Mucosa of rectum (tissue), 2 donors: Measurements from ENCODE around the gene C1QL2.

Experiments used
- H3K27ac ChIP-seq, 2 donors: one replicate each; pipeline ENCODE4 v1.7.0; 2013; ENCODE audit warnings: inconsistent platforms in 2 of 2, low read depth in 2 of 2, low read length in 2 of 2
- H3K27me3 ChIP-seq, 2 donors: one replicate each; pipeline ENCODE4 v1.7.0; 2013; ENCODE audit warnings: low read length in 2 of 2; ENCODE audit not compliant: control insufficient read depth in 2 of 2, insufficient read depth in 2 of 2
- H3K36me3 ChIP-seq, 2 donors: one replicate each; pipeline ENCODE4 v1.7.0; 2013; ENCODE audit warnings: low read length in 2 of 2; ENCODE audit not compliant: control insufficient read depth in 2 of 2, insufficient read depth in 2 of 2
- H3K4me1 ChIP-seq, 2 donors: one replicate each; pipeline ENCODE4 v1.7.0; 2013; ENCODE audit warnings: low read length in 2 of 2, mild to moderate bottlenecking in 1 of 2; ENCODE audit not compliant: control insufficient read depth in 2 of 2, insufficient read depth in 2 of 2
- H3K4me3 ChIP-seq, 2 donors: one replicate each; pipeline ENCODE4 v1.7.0; 2013; ENCODE audit warnings: low read length in 2 of 2
- H3K9ac ChIP-seq, 2 donors: one replicate each; pipeline ENCODE4 v1.7.0; 2013; ENCODE audit warnings: low read length in 2 of 2, low read depth in 1 of 2, mild to moderate bottlenecking in 1 of 2
- H3K9me3 ChIP-seq, 2 donors: one replicate each; pipeline ENCODE4 v1.7.0; 2013; ENCODE audit warnings: low read length in 2 of 2; ENCODE audit not compliant: control insufficient read depth in 2 of 2
- donor health status: healthy.
- donor health status: Normal muscosa, but diverticular disease.

Gene C1QL2

DNA sequence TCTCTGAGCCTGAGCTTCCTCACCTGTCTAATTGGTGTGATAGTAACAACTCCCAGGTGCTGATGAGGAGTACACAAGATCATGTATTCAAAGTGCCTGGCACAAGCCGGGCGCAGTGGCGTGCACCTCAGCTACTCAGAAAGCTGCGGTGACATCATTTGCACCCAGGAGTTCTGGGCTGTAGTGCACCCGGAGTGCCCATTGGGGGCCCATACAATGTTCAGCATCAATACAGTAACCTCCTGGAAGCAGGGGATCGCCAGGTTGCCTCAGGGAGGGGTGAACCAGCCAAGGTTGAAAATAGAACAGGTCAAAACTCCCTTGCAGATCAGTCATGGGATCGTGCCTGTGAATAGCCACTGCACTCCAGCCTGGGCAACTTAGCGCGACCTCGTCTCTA lies 11.2 kb upstream of the C1QL2 start:
- no peaks in the 10 kb centered on the region for H3K4me1 ChIP-seq
- H3K27ac ChIP-seq = no peak overlapping the region
- no peaks in the 10 kb centered on the region for H3K27me3 ChIP-seq
- no peaks in the 10 kb centered on the region for H3K36me3 ChIP-seq
- no peak overlapping the region for H3K9ac ChIP-seq
- H3K4me3 ChIP-seq = no peak overlapping the region
- H3K9me3 ChIP-seq = no peaks in the 10 kb centered on the region

DNA sequence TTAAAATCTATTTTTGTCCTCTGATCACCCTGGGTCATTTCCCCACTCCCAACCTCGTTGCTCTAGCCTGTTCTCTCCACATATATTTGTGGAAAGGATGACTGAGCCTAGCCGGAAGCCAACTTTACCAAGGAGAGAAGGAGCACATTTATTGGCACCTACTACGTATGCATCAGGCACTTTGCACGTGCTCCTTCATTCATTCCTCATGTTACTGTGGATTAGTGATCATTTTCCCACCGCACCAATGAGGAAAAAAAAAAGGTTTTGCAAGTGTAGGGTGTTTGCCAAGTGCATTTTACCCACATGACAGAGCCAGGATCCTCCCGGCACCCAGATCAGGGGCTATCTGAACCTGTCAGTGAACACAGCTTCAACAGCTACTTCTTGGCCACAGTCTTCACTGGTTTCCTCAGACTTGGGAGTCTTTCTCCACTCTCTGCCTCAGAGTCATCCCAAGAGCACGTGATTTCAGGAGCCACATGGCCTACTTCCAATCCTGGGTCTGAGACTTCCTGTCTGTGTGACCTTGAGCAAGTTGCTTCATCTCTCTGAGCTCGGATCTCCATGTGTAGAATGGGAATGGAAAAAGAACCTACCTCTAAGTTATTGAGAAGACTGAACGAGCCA lies 1.9 kb upstream of the C1QL2 start:
- no peak overlapping the region for H3K9ac ChIP-seq
- H3K36me3 ChIP-seq = no peaks in the 10 kb centered on the region
- H3K4me3 ChIP-seq = no peak overlapping the region
- no peak overlapping the region for H3K27ac ChIP-seq
- H3K27me3 ChIP-seq = peaks cover 19 to 21% of the 10 kb centered on the region in 2 donors
- H3K9me3 ChIP-seq = no peaks in the 10 kb centered on the region
- H3K4me1 ChIP-seq = no peaks in the 10 kb centered on the region

DNA sequence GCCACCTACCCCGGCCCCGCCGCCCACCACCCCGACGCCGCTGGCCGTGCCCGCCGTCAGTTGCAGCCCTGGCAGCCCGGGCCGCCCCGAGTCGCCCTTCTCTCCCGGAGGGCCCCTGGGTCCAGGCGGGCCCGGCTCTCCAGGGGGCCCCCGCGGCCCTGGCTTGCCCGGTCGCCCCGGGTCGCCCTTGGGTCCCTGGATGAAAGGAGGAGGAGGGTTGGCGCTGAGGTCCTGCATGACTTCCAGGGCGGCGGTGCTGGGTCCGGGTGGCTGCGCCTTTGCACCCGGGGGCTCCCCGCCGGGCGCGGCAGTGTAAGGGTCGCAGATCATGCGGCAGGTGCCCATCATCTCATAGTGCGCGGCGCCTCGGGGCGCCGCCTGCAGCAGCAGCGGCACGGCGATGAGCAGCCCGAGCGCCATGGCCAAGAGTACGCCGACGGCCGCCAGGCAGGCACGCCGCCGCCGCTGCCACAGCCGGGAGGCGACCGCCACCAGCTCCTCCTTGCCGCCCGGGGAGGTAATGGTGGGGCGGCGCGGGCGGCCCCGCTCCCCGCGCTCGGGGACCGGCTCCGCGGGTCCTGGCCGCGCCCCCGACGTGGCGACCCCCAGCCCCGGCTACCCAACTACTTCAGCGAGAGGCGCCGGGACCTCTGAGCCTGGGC lies 570 bp downstream of the C1QL2 start:
- no peak overlapping the region for H3K27ac ChIP-seq
- H3K9ac ChIP-seq = no peak overlapping the region
- H3K4me1 ChIP-seq = no peaks in the 10 kb centered on the region
- H3K9me3 ChIP-seq = no peaks in the 10 kb centered on the region
- no peaks in the 10 kb centered on the region for H3K36me3 ChIP-seq
- peaks cover 30 to 41% of the 10 kb centered on the region in 2 donors for H3K27me3 ChIP-seq
- no peak overlapping the region for H3K4me3 ChIP-seq

DNA sequence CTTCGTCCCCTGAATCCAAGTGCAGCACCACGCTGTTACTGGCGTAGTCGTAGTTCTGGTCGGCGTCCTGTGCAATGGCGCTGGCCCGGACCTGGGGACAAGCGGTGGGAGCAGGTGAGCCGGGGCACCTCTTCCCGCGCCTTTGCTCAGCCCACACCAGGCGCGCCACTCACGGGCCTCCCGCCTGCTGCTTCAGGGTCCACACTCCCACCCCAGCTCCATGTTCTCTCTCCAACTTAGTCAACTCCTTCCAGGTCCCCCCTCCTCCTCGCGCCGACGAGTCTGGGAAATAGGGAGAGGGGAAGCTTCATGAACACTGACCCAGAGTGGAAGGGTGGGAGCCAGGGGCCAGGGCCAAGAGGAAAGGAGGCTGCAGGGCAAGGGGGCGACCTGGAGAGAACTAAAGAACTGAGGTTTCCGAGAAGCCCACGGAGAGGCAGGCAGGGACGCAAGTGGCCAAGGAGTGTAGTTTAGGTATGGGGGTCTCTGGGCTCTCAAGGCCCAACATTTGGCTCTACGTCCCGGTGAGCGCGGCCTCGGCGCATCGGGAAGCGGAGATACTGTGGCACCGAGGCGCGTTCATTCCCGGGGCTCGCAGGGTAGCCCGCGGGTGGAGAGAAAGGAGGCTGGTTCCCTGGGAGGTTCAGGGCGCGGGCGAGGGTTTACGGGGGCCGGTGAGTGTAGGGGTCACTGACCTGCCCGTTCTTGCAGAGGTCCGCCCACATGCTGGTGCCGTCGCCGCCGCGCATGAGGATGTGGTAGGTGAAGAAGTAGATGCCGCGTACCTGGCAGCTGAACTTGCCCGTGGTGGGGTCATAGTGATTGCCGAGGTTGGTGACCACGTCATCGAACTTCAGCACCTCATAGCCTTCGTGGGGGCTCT lies 1.4 kb downstream of the C1QL2 start:
- Histone ChIP-seq H3K4me3 (no peak overlapping the region), H3K4me1 (no peaks in the 10 kb centered on the region), H3K27me3 (peaks cover 31 to 43% of the 10 kb centered on the region in 2 donors), H3K9ac (no peak overlapping the region), H3K9me3 (no peaks in the 10 kb centered on the region), H3K36me3 (no peaks in the 10 kb centered on the region), H3K27ac (no peak overlapping the region)

DNA sequence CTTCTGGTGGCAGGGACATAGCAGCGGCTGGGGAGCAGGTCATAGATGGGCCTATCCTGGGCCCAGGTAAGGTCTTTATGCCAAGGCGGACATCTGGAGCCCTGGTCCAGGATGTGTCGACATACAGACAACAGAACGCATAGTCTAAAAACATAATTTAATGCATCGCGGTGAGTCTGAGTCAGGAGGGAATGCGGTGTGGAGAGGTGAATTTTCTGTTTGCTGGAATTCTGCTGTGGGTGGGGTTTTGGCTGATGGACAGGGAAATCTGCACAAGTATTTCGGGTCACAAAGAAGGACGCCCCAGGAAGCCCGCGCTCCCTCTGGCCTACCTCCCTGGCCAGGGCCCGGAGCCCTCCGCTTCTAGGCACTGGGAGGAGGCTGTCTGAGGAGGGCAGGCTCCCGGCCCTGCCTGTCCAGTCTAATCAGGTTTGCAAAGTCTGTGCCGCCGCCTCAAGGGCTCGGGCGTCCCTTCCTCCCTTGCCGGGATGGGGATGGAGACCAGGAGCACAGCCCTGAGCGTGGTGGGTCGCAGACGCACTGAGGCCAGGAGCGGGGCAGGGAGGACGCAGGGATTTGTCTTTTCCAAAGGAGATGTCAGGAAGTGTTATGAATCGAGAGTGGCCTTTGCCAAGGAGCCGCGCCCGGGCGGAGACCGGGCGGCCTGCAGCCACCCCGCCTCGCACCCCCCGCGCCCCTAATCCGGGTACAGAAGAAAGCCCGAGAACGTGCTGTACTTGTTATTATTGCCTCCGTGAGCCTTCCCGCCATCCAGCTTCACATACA lies 2.3 kb downstream of the C1QL2 start:
- H3K9ac ChIP-seq = no peak overlapping the region
- no peaks in the 10 kb centered on the region for H3K4me1 ChIP-seq
- H3K4me3 ChIP-seq = no peak overlapping the region
- no peaks in the 10 kb centered on the region for H3K36me3 ChIP-seq
- H3K27me3 ChIP-seq = peaks cover 33 to 49% of the 10 kb centered on the region in 2 donors
- no peaks in the 10 kb centered on the region for H3K9me3 ChIP-seq
- H3K27ac ChIP-seq = no peak overlapping the region

DNA sequence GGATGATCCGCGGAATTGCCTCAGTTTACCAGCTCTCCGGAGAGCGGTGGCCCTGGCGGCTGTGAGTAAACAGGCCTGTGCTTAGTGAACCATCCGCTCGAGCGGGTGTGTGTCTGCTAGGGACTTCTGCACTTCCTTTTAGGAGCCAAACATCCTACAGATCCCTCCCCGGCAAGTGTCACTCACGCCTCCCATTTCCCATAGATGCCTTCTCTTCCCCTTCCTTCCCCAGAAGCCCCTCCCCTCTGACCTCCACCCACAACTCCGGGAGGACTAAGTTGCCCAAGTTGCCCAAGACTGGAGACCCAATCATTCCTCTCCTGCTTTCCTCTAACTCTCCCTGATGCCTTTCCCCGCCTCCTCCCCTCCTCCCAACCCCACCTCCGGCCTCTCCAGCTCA lies 2.9 kb downstream of the C1QL2 start:
- Histone ChIP-seq H3K9ac (no peak overlapping the region), H3K9me3 (no peaks in the 10 kb centered on the region), H3K4me1 (no peaks in the 10 kb centered on the region), H3K27ac (no peak overlapping the region), H3K27me3 (peaks cover 32 to 49% of the 10 kb centered on the region in 2 donors), H3K4me3 (no peak overlapping the region), H3K36me3 (no peaks in the 10 kb centered on the region)

DNA sequence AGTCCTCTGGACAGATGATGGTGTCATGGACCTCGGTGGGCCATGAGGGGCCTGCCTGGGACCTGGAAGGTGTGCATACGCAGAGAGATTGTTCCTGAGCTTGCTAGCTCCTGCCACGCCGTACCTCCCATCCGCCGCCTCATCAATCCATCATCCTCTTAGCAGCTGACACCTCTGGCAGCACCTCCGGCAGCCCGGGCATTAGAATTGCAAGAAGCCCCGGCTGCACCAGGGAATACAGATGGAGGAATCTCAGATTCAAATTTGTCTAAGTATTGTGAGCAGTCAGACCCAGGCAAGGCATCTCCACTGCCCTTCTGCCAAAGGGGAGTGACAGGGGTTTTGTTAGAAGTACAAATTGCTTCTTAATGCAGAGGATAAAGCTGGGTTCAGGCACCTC lies 4.5 kb downstream of the C1QL2 start:
- no peaks in the 10 kb centered on the region for H3K4me1 ChIP-seq
- no peaks in the 10 kb centered on the region for H3K9me3 ChIP-seq
- H3K36me3 ChIP-seq = no peaks in the 10 kb centered on the region
- peaks cover 38 to 48% of the 10 kb centered on the region in 2 donors for H3K27me3 ChIP-seq
- H3K27ac ChIP-seq = no peak overlapping the region
- no peak overlapping the region for H3K9ac ChIP-seq
- H3K4me3 ChIP-seq = no peak overlapping the region

DNA sequence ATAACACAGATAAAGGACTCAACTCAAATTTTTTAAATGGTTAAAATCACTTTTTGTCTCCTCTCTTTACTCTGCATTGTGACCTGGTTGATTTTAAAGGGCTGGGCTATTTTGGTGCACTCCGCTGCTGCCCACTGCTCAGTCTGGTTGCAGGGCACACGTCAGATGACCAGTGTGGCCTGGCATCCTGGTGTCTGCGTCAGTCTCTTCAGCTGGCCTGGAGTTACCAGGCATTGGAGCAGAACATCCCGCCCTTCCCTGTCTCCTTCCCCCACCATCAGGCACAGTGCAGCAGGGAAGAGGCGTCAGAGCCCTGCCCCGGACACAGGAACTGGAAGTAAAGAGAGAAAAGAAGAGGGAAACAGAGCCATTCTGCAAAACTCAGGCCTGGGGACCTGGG lies 8.9 kb downstream of the C1QL2 start:
- no peak overlapping the region for H3K4me3 ChIP-seq
- H3K27me3 ChIP-seq = peaks cover 20 to 29% of the 10 kb centered on the region in 2 donors
- no peak overlapping the region for H3K9ac ChIP-seq
- H3K36me3 ChIP-seq = no peaks in the 10 kb centered on the region
- H3K4me1 ChIP-seq = no peaks in the 10 kb centered on the region
- no peaks in the 10 kb centered on the region for H3K9me3 ChIP-seq
- H3K27ac ChIP-seq = no peak overlapping the region

DNA sequence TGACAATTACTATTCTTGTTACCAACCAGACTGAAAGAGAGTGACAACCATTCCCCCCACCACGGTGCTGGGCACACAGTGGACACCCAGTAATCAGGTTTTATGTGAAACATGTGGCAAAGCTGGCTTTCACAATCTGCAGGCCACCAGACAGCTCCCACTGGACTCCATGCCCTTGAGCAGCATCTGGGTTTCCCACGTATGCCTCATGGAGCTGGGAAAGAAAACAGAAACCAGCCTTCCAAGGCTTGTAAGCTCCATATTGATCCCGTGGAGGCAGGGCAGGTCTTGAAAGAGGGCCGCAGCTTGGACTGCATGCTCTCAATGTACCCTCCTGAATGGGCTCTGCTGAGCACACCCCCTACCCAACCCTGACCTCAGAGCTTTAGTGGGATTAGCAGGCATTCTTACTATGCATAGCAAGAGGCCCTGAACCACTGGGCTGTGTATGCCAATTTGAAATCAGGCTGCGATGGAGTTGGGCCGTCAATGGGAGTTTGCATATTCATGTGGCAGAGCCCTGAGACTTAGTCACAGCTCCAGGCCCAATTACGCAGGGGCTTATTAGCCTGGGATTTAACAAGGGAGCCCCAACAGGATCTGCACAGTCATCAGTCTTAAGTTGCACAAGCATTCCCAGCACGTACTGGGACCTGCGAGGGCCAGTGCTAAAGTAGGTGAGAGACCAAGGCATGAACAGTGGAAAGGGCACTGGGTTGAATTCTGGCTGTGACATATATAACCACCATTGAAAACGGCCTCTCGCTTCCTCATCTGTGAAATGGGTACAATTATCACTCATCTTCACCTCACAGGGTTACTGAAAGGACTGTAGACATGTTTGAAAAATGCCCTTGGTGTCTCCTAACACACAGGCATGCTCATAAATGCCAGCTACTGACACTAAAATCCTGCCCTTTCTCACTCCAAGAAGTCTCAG lies 10.5 kb downstream of the C1QL2 start:
- no peaks in the 10 kb centered on the region for H3K4me1 ChIP-seq
- H3K27ac ChIP-seq = no peak overlapping the region
- H3K4me3 ChIP-seq = no peak overlapping the region
- no peaks in the 10 kb centered on the region for H3K9me3 ChIP-seq
- no peaks in the 10 kb centered on the region for H3K36me3 ChIP-seq
- H3K9ac ChIP-seq = no peak overlapping the region
- peaks cover 16 to 18% of the 10 kb centered on the region in 2 donors for H3K27me3 ChIP-seq
